Esophagus squamous epithelium (tissue), 5 donors: Measurements from ENCODE around the gene TUBA4B. TPM values are rescaled to one million over a fixed set of nuclear protein-coding genes. Genes with fewer than 3 reads are reported as not detected.

Source experiments
- DNase-seq: peaks from one replicate; lab custom pipeline; 2025; lab: John Stamatoyannopoulos, UW
- H3K27ac ChIP-seq, 4 donors: fragments of 200-600 bp; sonication (generic); one replicate each; pipeline ENCODE4 v1.5.1; 2016 to 2019; ENCODE audit warnings: mild to moderate bottlenecking in 1 of 4
- H3K27me3 ChIP-seq, 4 donors: fragments of 200-600 bp; sonication (generic); 1 replicate in 3 of 4; 2 replicates in 1 of 4; pipeline versions ENCODE4 v1.5.1 to v1.6.0; 2017 to 2021; ENCODE audit warnings: antibody characterized with exemption in 1 of 4
- H3K36me3 ChIP-seq, 3 donors: fragments of 200-600 bp; sonication (generic); one replicate each; pipeline ENCODE4 v1.5.1; 2016 to 2019
- H3K4me1 ChIP-seq, 3 donors: fragments of 200-600 bp; sonication (generic); one replicate each; pipeline ENCODE4 v1.5.1; 2017 to 2019
- H3K4me3 ChIP-seq, 4 donors: fragments of 200-600 bp; sonication (generic); 1 replicate in 3 of 4; 2 replicates in 1 of 4; pipeline ENCODE4 v1.5.1; 2016 to 2019; ENCODE audit warnings: mild to moderate bottlenecking in 2 of 4, moderate library complexity in 1 of 4
- H3K9me3 ChIP-seq, 3 donors: fragments of 200-600 bp; sonication (generic); one replicate each; pipeline ENCODE4 v1.5.1; 2016 to 2019
- POLR2A ChIP-seq, 4 donors: fragments of 450-650 bp; IDR thresholded peaks; one replicate each; pipeline ENCODE4 v1.6.1; 2017; ENCODE audit warnings: antibody characterized with exemption in 4 of 4, mild to moderate bottlenecking in 4 of 4, moderate library complexity in 3 of 4
- WGBS, 2 donors: methylation state at CpG; one replicate each; pipeline ENCODE4 v1.1.5; 2018; 5-methylcytosine and 5-hydroxymethylcytosine counted together
- intact Hi-C: fragments of 100-400 bp; cut with DNase I; formaldehyde crosslinking; loops from one replicate; pipeline ENCODE4 v1.15.0; 2022
- total RNA-seq, 4 donors: library from RNA; depleted of rRNA; stranded (reverse); fragments of >200 nt; gene quantifications; one replicate each; pipeline ENCODE4 v1.1.0, GENCODE V29; 2016
- TF ChIP-seq, protein P1 (sequence below), 6 experiments: fragments of 450-650 bp in 4 of 6; fragments of 200-600 bp in 2 of 6; sonication (generic) in 2 of 6; IDR thresholded peaks; one replicate each; pipeline ENCODE4 v1.5.1; 2016 to 2019; ENCODE audit warnings: antibody characterized with exemption in 6 of 6, mild to moderate bottlenecking in 4 of 6, moderate library complexity in 4 of 6
- donor health status: DM: yes; HTN: yes; CAD: no.

Gene TUBA4B
- total RNA-seq, 4 donors from 2014 or later, result not detected

DNA sequence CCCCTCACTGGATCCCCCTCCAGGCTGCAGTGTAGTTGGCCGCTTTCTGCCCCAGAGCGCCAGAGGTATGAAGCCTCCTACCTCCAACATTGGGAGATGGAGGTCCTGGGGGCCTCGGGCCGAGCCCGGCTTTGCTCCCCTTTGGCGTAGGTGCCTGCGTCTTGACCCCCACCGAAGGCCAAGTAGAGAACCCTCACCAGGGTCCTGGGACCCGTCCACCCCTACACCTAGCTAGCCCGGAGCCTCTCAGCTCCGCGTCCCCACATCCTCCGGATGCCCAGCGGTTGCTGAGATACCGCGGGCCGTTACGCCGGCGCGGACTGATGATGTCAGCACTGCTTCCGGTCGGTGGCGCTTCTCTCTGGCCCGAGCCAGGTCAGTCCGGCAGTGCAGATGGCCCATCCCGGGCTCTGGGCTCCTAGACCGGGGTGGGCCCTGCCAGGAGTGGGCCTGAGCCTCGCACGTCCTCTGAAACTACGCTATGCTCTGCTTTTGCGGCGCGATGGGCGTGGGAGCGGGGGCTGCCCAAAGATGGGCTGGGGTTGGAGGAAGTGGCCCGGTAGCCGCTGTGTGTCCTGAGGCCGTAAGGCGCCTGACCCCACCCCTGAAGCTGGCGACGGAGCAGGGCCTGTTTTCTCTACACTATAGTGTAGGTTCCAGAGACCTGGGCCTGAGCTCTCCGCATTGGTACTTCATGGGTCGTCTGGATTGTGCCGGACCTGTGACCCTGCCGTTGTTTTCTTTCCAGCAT, 7.7 kb upstream of the TUBA4B start, which contains the start of the genes GLB1L and STK16:
GLB1L (minus strand) TSS at position 297 of the 751 bp plus-strand sequence. CDS start 1,871 bp downstream, outside the sequence.
STK16 (plus strand) TSS at position 332 of the 751 bp plus-strand sequence. CDS start 521 bp downstream, outside the sequence.
- Histone ChIP-seq H3K27me3 (no peaks in the 10 kb centered on the region), H3K9me3 (no peaks in the 10 kb centered on the region), H3K4me1 (peaks cover 38 to 58% (median 49%) of the 10 kb centered on the region in 3 donors), H3K36me3 (peaks cover 5 to 29% (median 6%) of the 10 kb centered on the region in 3 donors), H3K4me3 (peak within 1 kb of the TSS; percentile 58 to 87 (median 82)), H3K27ac (peak within 1 kb of the TSS; percentile 93 to 96 (median 95))
- DNase-seq, result peak; percentile 68
- peak in 3 of 4 donors; percentile 34 to 88 (median 64) for TF ChIP-seq POLR2A (IDR thresholded peaks at IDR 0.05)
- TF ChIP-seq, protein P1, sequence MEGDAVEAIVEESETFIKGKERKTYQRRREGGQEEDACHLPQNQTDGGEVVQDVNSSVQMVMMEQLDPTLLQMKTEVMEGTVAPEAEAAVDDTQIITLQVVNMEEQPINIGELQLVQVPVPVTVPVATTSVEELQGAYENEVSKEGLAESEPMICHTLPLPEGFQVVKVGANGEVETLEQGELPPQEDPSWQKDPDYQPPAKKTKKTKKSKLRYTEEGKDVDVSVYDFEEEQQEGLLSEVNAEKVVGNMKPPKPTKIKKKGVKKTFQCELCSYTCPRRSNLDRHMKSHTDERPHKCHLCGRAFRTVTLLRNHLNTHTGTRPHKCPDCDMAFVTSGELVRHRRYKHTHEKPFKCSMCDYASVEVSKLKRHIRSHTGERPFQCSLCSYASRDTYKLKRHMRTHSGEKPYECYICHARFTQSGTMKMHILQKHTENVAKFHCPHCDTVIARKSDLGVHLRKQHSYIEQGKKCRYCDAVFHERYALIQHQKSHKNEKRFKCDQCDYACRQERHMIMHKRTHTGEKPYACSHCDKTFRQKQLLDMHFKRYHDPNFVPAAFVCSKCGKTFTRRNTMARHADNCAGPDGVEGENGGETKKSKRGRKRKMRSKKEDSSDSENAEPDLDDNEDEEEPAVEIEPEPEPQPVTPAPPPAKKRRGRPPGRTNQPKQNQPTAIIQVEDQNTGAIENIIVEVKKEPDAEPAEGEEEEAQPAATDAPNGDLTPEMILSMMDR (IDR thresholded peaks at IDR 0.05), result peak in 3 of 6 experiments; percentile 4 to 19 (median 7)
- WGBS, 2 donors, result 0% methylated on average over 4 of the region's 46 CpGs; no CpG with 5 or more reads in 1 of the 2 donors
- intact Hi-C loops, result no loop called here

DNA sequence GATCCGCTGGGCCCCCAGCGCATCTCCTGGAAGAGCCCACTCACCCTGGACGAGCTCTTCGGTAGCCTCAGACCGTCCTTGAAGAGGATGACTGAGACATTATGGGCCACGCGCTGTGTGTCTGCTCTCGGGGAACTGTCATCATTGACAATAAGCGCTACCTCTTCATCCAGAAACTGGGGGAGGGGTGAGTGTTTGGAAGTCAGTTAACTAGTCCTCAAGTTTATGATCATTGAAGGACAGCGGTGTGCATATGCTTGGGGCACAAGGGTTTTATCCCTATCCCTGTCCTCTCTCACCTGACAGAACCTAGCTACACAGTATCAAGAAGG, 7.2 kb upstream of the TUBA4B start:
- no peaks in the 10 kb centered on the region for H3K9me3 ChIP-seq
- peaks cover 8 to 34% (median 11%) of the 10 kb centered on the region in 3 donors for H3K36me3 ChIP-seq
- H3K27me3 ChIP-seq, result no peaks in the 10 kb centered on the region
- intact Hi-C loops, result no loop called here
- H3K27ac ChIP-seq, result peak overlapping the region; percentile 93 to 96 (median 95)
- H3K4me1 ChIP-seq, result peaks cover 43 to 64% (median 54%) of the 10 kb centered on the region in 3 donors
- H3K4me3 ChIP-seq, result peak overlapping the region; percentile 58 to 87 (median 82)
- TF ChIP-seq, protein P1 (IDR thresholded peaks at IDR 0.05), result no peak
- no peak for TF ChIP-seq POLR2A (IDR thresholded peaks at IDR 0.05)
- 7 to 19% methylated on average over 4 to 6 of the region's 10 CpGs for WGBS, 2 donors
- no peak for DNase-seq

DNA sequence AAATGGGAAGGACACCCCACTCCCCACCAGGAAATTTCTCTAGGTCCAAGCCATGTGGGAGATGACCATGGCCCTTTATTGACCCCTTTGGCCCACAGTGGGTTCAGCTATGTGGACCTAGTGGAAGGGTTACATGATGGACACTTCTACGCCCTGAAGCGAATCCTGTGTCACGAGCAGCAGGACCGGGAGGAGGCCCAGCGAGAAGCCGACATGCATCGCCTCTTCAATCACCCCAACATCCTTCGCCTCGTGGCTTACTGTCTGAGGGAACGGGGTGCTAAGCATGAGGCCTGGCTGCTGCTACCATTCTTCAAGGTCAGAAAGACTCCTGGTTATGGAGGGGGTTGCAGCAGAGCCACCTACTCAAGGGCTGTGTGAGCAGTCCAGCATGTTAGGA, 6.5 kb upstream of the TUBA4B start:
- Histone ChIP-seq H3K36me3 (peaks cover 8 to 41% (median 11%) of the 10 kb centered on the region in 3 donors), H3K27ac (peak overlapping the region; percentile 93 to 96 (median 95)), H3K4me1 (peaks cover 49 to 71% (median 61%) of the 10 kb centered on the region in 3 donors), H3K4me3 (no peak overlapping the region), H3K27me3 (no peaks in the 10 kb centered on the region), H3K9me3 (no peaks in the 10 kb centered on the region)
- DNase-seq, result no peak
- TF ChIP-seq, protein P1 (IDR thresholded peaks at IDR 0.05), result no peak
- no peak for TF ChIP-seq POLR2A (IDR thresholded peaks at IDR 0.05)
- WGBS, 2 donors, result 93 to 94% methylated on average over 3 to 9 of the region's 10 CpGs
- intact Hi-C loops, result no loop called here

DNA sequence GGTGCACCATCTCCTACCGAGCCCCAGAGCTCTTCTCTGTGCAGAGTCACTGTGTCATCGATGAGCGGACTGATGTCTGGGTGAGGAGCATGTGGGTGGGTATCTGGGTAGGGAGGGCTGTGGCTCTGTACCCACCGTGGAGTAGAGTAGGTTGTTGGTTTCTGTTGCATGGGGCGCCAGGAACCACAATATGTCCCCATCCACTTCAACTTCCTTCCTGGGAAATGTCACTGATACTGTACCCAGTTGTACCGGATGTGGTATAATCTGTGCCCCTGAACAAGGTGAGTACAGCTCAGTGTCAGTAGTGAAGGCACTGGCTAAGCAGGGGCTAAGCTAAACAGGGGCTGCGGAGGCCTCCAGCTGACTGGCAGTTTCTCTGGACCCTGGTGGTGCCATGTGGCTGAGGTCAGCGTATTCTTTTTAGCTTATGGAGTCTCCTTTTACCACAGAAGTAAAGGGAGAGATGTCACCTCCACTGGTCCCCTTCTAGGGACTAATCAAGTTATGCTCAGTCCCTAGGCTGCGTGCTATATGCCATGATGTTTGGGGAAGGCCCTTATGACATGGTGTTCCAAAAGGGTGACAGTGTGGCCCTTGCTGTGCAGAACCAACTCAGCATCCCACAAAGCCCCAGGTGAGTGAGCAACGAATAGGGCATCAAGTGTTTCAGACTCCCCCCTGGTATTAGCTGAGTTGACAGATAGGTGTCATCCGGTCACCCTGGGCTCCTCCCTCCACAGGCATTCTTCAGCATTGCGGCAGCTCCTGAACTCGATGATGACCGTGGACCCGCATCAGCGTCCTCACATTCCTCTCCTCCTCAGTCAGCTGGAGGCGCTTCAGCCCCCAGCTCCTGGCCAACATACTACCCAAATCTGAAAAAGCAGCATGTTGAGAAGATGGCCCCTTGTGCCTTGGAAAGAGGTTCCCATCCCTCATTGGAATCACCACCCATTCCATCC, 5.1 kb upstream of the TUBA4B start:
- H3K36me3 ChIP-seq, result peaks cover 8 to 43% (median 11%) of the 10 kb centered on the region in 3 donors
- intact Hi-C loops, result no loop called here
- H3K4me3 ChIP-seq, result peak overlapping the region in 3 of 4 donors; percentile 20 to 45 (median 28)
- peak in 2 of 4 donors; percentile 34 to 42 for TF ChIP-seq POLR2A (IDR thresholded peaks at IDR 0.05)
- TF ChIP-seq, protein P1 (IDR thresholded peaks at IDR 0.05), result no peak
- H3K27me3 ChIP-seq, result no peaks in the 10 kb centered on the region
- H3K4me1 ChIP-seq, result peaks cover 58 to 85% (median 72%) of the 10 kb centered on the region in 3 donors
- no peaks in the 10 kb centered on the region for H3K9me3 ChIP-seq
- peak overlapping the region; percentile 93 to 96 (median 95) for H3K27ac ChIP-seq
- 75 to 81% methylated on average over 12 to 13 of the region's 17 CpGs for WGBS, 2 donors
- DNase-seq, result no peak
